HepG2 (cell line): ENCODE data around the gene DNAH9. TPM values are rescaled to one million over a fixed set of nuclear protein-coding genes. Genes with fewer than 3 reads are reported as not detected.

Source experiments
- CREBL2 ChIP-seq: sonication (generic); formaldehyde crosslinking; IDR thresholded peaks from 2 replicates; pipeline ENCODE4 v1.8.1; 2023; ENCODE audit warnings: missing genetic modification reagents, mild to moderate bottlenecking, borderline replicate concordance
- IRX3 ChIP-seq: sonication (generic); formaldehyde crosslinking; IDR thresholded peaks from 2 replicates; pipeline ENCODE4 v1.8.1; 2023; ENCODE audit warnings: mild to moderate bottlenecking, low read depth, missing genetic modification reagents, borderline replicate concordance
- KIAA2018 ChIP-seq: sonication (generic); formaldehyde crosslinking; IDR thresholded peaks from 2 replicates; pipeline ENCODE4 v1.5.0; 2020; ENCODE audit warnings: mild to moderate bottlenecking, missing genetic modification reagents, borderline replicate concordance
- LBX2 ChIP-seq: sonication (generic); formaldehyde crosslinking; IDR thresholded peaks from 2 replicates; pipeline ENCODE4 v1.5.0; 2020; ENCODE audit warnings: missing genetic modification reagents, mild to moderate bottlenecking, borderline replicate concordance
- NCOA5 ChIP-seq: sonication (generic); formaldehyde crosslinking; IDR thresholded peaks from 2 replicates; pipeline ENCODE4 v1.4.0; 2020; ENCODE audit warnings: missing genetic modification reagents
- NR2F6 ChIP-seq, 2 experiments: IDR thresholded peaks; 2 replicates each; pipeline ENCODE4 v1.6.1; 2016; ENCODE audit warnings: antibody characterized with exemption in 1 of 2, mild to moderate bottlenecking in 1 of 2
- SMYD3 ChIP-seq: sonication (generic); formaldehyde crosslinking; IDR thresholded peaks from 2 replicates; pipeline ENCODE4 v1.8.1; 2023; ENCODE audit warnings: mild to moderate bottlenecking, missing genetic modification reagents
- ZNF276 ChIP-seq: sonication (generic); formaldehyde crosslinking; IDR thresholded peaks from 2 replicates; pipeline ENCODE4 v1.4.0; 2020; ENCODE audit warnings: mild to moderate bottlenecking, low read depth, missing genetic modification reagents
- ZNF362 ChIP-seq: sonication (generic); formaldehyde crosslinking; IDR thresholded peaks from 2 replicates; pipeline ENCODE4 v1.4.0; 2020; ENCODE audit warnings: missing genetic modification reagents, mild to moderate bottlenecking, borderline replicate concordance
- ZNF589 ChIP-seq: sonication (generic); formaldehyde crosslinking; conservative IDR thresholded peaks from 2 replicates; pipeline ENCODE4 v1.8.0; 2022; ENCODE audit warnings: mild to moderate bottlenecking, moderate library complexity, missing genetic modification reagents
- ZNF782 ChIP-seq: sonication (generic); formaldehyde crosslinking; IDR thresholded peaks from 2 replicates; pipeline ENCODE4 v1.4.0; 2020; ENCODE audit warnings: missing genetic modification reagents, mild to moderate bottlenecking, borderline replicate concordance
- ZNF879 ChIP-seq: sonication (generic); formaldehyde crosslinking; IDR thresholded peaks from 2 replicates; pipeline ENCODE4 v1.8.1; 2023; ENCODE audit warnings: missing genetic modification reagents
- polyA plus RNA-seq, 8 experiments: library from polyadenylated mRNA; depleted of rRNA in 3 of 8; stranded (reverse) in 7 of 8; unstranded in 1 of 8; fragments of >200 nt; fragmentation: Illumina TruSeq in 4 of 8; extraction: Trizol in 4 of 8; gene quantifications; 2 replicates each; pipeline versions ENCODE4 v1.2.1 to v1.2.3, GENCODE V29; 2011 to 2016; ENCODE audit warnings: low read depth in 4 of 8, missing spikeins in 1 of 8, mixed read lengths in 1 of 8; ENCODE audit not compliant: insufficient read depth in 1 of 8
- total RNA-seq, 5 experiments: library from RNA; depleted of rRNA; stranded (reverse); fragments of >200 nt; fragmentation: Illumina TruSeq; extraction: Trizol; gene quantifications; 2 replicates each; pipeline ENCODE4 v1.2.3, GENCODE V29; 2016; ENCODE audit warnings: low read depth in 1 of 5
- TF ChIP-seq, protein P1 (sequence below): sonication (generic); formaldehyde crosslinking; IDR thresholded peaks from 2 replicates; pipeline ENCODE4 v1.8.0; 2022; ENCODE audit warnings: missing genetic modification reagents, mild to moderate bottlenecking, moderate library complexity, borderline replicate concordance

The DNAH9 gene
- total and polyA plus RNA-seq, 2 of the 13 experiments (the other 11 are each of a cell fraction or from before 2014, with no cell fraction given) = not detected

DNA sequence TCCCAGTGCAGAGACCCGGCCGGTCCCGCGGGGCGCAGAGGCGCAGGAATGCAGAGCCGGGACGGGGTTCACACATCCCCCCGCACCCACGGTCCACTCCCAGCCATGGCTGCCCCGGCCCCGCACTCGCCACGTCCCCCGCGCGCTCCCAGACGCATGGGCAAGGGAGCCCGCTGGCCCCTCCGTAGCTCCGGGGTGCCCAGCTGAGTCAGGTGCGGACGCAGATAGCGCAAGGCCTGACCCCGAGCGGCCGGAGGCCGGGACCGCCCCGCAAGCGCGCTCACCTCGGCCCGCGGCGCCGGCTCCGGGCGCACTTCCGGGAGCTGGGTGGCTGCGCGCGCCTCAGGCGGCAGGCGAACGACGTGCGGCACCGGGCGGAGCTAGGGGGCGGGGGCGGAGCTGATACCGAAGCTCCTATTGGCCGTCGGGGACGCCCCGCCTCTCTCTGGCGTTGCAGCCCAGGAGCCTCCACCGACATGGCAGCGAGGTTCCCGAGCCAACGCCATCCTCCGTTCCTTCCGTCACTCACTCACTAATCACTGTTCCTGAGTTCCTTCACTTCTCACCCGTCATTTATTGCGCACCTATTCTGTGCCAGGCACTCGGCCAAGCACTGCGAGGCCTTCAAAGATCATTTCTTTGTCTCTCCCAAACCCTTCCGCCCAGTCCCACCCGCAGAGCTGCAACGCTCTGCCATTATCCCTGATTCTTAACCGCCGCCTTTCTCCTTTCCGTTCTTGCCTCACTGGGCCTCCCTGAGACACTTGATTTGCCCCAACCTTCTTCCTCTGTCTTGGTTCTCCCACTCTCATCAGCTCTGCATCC is 399.1 kb downstream of the DNAH9 start, which contains the start of gene ZNF18 (continued):
- TF ChIP-seq KIAA2018 (CRISPR knock-in tag) = no peak
- TF ChIP-seq ZNF362 = no peak
- TF ChIP-seq ZNF276 (CRISPR knock-in tag) = no peak
- no peak; the same call in 1 of the 2 replicates for TF ChIP-seq ZNF879 (CRISPR knock-in tag)
- no peak for TF ChIP-seq NCOA5
- TF ChIP-seq IRX3 (CRISPR knock-in tag) = peak; percentile 52; the same call in 1 of the 2 replicates
- TF ChIP-seq LBX2 (CRISPR knock-in tag) = peak; percentile 30; the same call in 1 of the 2 replicates
- no peak for TF ChIP-seq SMYD3 (CRISPR knock-in tag)
- TF ChIP-seq ZNF782 (CRISPR knock-in tag) = no peak
- TF ChIP-seq ZNF589 = no peak
- no peak for TF ChIP-seq NR2F6 (IDR thresholded peaks at IDR 0.05)
- no peak for TF ChIP-seq NR2F6 (CRISPR knock-in tag; IDR thresholded peaks at IDR 0.05)
- TF ChIP-seq, protein P1, sequence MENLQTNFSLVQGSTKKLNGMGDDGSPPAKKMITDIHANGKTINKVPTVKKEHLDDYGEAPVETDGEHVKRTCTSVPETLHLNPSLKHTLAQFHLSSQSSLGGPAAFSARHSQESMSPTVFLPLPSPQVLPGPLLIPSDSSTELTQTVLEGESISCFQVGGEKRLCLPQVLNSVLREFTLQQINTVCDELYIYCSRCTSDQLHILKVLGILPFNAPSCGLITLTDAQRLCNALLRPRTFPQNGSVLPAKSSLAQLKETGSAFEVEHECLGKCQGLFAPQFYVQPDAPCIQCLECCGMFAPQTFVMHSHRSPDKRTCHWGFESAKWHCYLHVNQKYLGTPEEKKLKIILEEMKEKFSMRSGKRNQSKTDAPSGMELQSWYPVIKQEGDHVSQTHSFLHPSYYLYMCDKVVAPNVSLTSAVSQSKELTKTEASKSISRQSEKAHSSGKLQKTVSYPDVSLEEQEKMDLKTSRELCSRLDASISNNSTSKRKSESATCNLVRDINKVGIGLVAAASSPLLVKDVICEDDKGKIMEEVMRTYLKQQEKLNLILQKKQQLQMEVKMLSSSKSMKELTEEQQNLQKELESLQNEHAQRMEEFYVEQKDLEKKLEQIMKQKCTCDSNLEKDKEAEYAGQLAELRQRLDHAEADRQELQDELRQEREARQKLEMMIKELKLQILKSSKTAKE (CRISPR knock-in tag) = no peak; the same call in 1 of the 2 replicates
- TF ChIP-seq CREBL2 (CRISPR knock-in tag) = peak; percentile 60; the same call in 1 of the 2 replicates
